ENCODE results near the gene SNX11. TPM values are rescaled to one million over a fixed set of nuclear protein-coding genes. Genes with fewer than 3 reads are reported as not detected.

The SNX11 gene, protein sequence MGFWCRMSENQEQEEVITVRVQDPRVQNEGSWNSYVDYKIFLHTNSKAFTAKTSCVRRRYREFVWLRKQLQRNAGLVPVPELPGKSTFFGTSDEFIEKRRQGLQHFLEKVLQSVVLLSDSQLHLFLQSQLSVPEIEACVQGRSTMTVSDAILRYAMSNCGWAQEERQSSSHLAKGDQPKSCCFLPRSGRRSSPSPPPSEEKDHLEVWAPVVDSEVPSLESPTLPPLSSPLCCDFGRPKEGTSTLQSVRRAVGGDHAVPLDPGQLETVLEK
- total RNA-seq (2022) (36.7 and 40.7 TPM in 2 replicates), Bru-seq, nascent RNA (percentile 83 among the genes with signal in this experiment), BruChase-seq, experiment 1, labeled RNA remaining after a 2-hour chase (percentile 91 among the genes with signal in this experiment), BruChase-seq, experiment 2, labeled RNA remaining after a 6-hour chase (percentile 82 among the genes with signal in this experiment)
- long read RNA-seq, transcript SNX11-202 (8 exons, 2,733 nt): minor isoform, 10 of 73 reads
- long read RNA-seq, transcript SNX11-210 (7 exons, 1,282 nt): minor isoform, 5 of 73 reads
- long read RNA-seq, transcript SNX11-201 (7 exons, 2,315 nt): major isoform, 34 of 73 reads
- long read RNA-seq, partial matches to known transcripts: 2 of 73 reads
- long read RNA-seq, other reads (novel, unspliced or antisense): 19 of 73 reads

DNA sequence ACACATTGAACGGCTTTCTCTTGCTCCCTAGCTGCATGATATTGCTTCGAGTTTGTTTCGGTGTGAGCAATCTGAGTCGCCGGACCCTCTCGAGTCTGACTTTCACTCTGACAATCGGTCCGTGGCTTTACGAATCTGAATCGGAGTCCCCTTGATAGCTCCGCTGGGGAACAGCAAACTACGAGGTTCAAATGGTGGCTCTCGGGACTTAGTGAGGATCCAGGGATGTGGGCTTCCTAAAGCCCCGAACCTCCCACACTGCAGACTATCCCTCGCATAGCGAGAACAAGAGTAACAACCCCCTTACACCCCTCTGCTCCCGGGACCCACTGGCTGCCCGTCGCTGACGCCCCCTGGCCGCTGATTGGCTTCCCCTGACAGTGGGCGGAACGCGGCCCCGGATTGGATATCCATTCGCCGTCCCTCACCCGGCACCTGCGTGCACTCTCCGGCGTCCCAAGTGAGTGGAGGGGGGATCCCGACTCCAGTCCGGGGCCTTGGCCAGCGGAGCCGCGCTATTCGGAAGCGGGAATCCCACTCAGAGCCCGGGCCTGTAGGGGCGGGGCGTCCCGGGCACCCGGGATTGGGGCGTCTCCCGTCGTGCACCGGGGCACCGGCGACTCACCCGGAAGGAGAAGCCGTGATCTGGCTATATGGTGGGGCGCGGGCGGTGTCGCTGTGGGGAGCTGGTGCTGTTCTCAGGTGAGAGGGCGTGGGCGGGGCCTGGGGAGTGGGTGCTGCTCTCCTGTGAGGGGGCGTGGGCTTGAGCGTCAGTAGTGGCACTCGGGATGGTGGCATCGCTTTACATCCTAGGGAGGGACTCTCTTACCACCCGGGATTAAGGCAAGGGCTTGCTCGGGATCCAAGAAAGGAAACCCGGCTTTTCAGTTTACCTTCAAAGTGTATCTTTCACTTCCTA lies at the start of gene SNX11:
Gene SNX11, plus strand, starts transcription at position 630 of the 919 bp plus-strand sequence. CDS start 4,278 bp downstream, outside the sequence.
- 0 out of 2 replicates have a peak, but pooled peaks cover 6% of the 10 kb centered on the region for H3K4me1 ChIP-seq
- intact Hi-C loops (cut with micrococcal nuclease; ENCODE audit: unreplicated experiment): loop anchor here (1.0 to 10.0 kb wide), 2 partner anchors 82 to 273 kb away; partner anchors contain the start of genes LRRC46 and MRPL10
- no peaks in the 10 kb centered on the region for H3K27me3 ChIP-seq (replicated peaks; ENCODE audit: control insufficient read depth, insufficient read depth, low read length)
- peak; percentile 100 for DNase-seq
- Mint-ChIP-seq H3K4me1 (ENCODE audit: low read depth, unreplicated experiment) (peaks cover 7% of the 10 kb centered on the region), H3K27me3 (ENCODE audit: insufficient read depth, unreplicated experiment) (no peaks in the 10 kb centered on the region), H3K4me3 (ENCODE audit: unreplicated experiment) (peak within 1 kb of the TSS; percentile 95), H3K9me3 (ENCODE audit: unreplicated experiment) (no peaks in the 10 kb centered on the region), H3K27ac (ENCODE audit: unreplicated experiment) (peak within 1 kb of the TSS; percentile 95), H3K36me3 (ENCODE audit: insufficient read depth, unreplicated experiment) (peaks cover 16% of the 10 kb centered on the region)
- H3K4me3 ChIP-seq (ENCODE audit: low read depth, low read length): peak within 1 kb of the TSS; percentile 60
- TF ChIP-seq, protein P1, sequence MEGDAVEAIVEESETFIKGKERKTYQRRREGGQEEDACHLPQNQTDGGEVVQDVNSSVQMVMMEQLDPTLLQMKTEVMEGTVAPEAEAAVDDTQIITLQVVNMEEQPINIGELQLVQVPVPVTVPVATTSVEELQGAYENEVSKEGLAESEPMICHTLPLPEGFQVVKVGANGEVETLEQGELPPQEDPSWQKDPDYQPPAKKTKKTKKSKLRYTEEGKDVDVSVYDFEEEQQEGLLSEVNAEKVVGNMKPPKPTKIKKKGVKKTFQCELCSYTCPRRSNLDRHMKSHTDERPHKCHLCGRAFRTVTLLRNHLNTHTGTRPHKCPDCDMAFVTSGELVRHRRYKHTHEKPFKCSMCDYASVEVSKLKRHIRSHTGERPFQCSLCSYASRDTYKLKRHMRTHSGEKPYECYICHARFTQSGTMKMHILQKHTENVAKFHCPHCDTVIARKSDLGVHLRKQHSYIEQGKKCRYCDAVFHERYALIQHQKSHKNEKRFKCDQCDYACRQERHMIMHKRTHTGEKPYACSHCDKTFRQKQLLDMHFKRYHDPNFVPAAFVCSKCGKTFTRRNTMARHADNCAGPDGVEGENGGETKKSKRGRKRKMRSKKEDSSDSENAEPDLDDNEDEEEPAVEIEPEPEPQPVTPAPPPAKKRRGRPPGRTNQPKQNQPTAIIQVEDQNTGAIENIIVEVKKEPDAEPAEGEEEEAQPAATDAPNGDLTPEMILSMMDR (IDR thresholded peaks at IDR 0.05; ENCODE audit: insufficient read depth in 1 of 2, low read depth in 1 of 2, low read length in 1 of 2, severe bottlenecking in 1 of 2, unreplicated experiment in 1 of 2): peak; percentile 33 to 48
- BruUV-seq (replicated peaks): TSS peak; percentile 89
- ChIA-PET POLR2A (interaction anchor here (0.6 to 2.9 kb wide), 14 partner anchors 9 to 458 kb away, joined by 3 to 37 read pairs (median 6); partner anchors contain the start of genes CDK5RAP3, KPNB1, NFE2L1 and PNPO), CTCF (interaction anchor here (0.5 to 3.8 kb wide), 18 partner anchors 9 to 161 kb away, joined by 3 to 44 read pairs (median 5); partner anchors contain the start of gene NFE2L1)
- H3K9me3 ChIP-seq: no peaks in the 10 kb centered on the region
- H3K36me3 ChIP-seq (ENCODE audit: control insufficient read depth, insufficient read depth, low read length): no peaks in the 10 kb centered on the region

DNA sequence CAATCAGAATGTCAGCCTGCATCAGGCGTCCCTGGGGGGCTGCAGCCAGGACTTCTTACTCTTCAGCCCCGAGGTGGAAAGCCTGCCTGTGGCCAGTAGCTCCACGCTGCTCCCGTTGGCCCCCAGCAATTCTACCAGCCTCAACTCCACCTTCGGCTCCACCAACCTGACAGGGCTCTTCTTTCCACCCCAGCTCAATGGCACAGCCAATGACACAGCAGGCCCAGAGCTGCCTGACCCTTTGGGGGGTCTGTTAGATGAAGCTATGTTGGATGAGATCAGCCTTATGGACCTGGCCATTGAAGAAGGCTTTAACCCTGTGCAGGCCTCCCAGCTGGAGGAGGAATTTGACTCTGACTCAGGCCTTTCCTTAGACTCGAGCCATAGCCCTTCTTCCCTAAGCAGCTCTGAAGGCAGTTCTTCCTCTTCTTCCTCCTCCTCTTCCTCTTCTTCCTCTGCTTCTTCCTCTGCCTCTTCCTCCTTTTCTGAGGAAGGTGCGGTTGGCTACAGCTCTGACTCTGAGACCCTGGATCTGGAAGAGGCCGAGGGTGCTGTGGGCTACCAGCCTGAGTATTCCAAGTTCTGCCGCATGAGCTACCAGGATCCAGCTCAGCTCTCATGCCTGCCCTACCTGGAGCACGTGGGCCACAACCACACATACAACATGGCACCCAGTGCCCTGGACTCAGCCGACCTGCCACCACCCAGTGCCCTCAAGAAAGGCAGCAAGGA lies 49.0 kb upstream of the SNX11 start:
- Histone ChIP-seq H3K4me1 (peaks cover 14% of the 10 kb centered on the region), H3K36me3 (ENCODE audit: control insufficient read depth, insufficient read depth, low read length) (peaks cover 29% of the 10 kb centered on the region), H3K4me3 (ENCODE audit: low read depth, low read length) (no peak overlapping the region), H3K9me3 (no peaks in the 10 kb centered on the region), H3K27me3 (replicated peaks; ENCODE audit: control insufficient read depth, insufficient read depth, low read length) (no peaks in the 10 kb centered on the region)
- H3K4me1 Mint-ChIP-seq (ENCODE audit: low read depth, unreplicated experiment): peaks cover 33% of the 10 kb centered on the region
- BruUV-seq (replicated peaks): no TSS peak
- H3K4me3 Mint-ChIP-seq (ENCODE audit: unreplicated experiment): no peak overlapping the region
- intact Hi-C loops (cut with micrococcal nuclease; ENCODE audit: unreplicated experiment): no loop called here
- POLR2A ChIA-PET: interaction anchor here (4.2 kb wide), 1 partner anchor 10 kb away, joined by 27 read pairs; the partner anchor contains the start of gene NFE2L1
- no peak for DNase-seq
- H3K36me3 Mint-ChIP-seq (ENCODE audit: insufficient read depth, unreplicated experiment): peaks cover 91% of the 10 kb centered on the region
- CTCF ChIA-PET: interaction anchor here (0.6 to 2.3 kb wide), 8 partner anchors 10 to 808 kb away, joined by 3 to 17 read pairs (median 4); partner anchors contain the start of genes CDK5RAP3, NFE2L1 and SNX11
- H3K9me3 Mint-ChIP-seq (ENCODE audit: unreplicated experiment): no peaks in the 10 kb centered on the region
- H3K27ac Mint-ChIP-seq (ENCODE audit: unreplicated experiment): peak overlapping the region; percentile 65
- TF ChIP-seq, protein P1 (IDR thresholded peaks at IDR 0.05; ENCODE audit: insufficient read depth in 1 of 2, low read depth in 1 of 2, low read length in 1 of 2, severe bottlenecking in 1 of 2, unreplicated experiment in 1 of 2): no peak
- H3K27me3 Mint-ChIP-seq (ENCODE audit: insufficient read depth, unreplicated experiment): no peaks in the 10 kb centered on the region
